ENCODE results near the gene CNNM2.

DNA sequence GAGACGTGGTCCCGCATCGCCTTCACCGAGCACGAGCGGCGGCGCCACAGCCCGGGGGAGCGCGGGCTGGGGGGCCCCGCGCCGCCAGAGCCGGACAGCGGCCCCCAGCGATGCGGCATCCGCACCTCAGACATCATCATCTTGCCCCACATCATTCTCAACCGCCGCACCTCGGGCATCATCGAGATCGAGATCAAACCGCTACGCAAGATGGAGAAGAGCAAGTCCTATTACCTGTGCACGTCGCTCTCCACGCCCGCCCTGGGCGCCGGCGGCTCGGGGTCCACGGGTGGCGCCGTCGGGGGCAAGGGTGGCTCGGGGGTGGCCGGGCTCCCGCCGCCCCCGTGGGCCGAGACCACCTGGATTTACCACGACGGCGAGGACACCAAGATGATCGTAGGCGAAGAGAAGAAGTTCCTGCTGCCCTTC is 737 bp downstream of the CNNM2 start:
- TF ChIP-seq, protein P1, sequence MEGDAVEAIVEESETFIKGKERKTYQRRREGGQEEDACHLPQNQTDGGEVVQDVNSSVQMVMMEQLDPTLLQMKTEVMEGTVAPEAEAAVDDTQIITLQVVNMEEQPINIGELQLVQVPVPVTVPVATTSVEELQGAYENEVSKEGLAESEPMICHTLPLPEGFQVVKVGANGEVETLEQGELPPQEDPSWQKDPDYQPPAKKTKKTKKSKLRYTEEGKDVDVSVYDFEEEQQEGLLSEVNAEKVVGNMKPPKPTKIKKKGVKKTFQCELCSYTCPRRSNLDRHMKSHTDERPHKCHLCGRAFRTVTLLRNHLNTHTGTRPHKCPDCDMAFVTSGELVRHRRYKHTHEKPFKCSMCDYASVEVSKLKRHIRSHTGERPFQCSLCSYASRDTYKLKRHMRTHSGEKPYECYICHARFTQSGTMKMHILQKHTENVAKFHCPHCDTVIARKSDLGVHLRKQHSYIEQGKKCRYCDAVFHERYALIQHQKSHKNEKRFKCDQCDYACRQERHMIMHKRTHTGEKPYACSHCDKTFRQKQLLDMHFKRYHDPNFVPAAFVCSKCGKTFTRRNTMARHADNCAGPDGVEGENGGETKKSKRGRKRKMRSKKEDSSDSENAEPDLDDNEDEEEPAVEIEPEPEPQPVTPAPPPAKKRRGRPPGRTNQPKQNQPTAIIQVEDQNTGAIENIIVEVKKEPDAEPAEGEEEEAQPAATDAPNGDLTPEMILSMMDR (IDR thresholded peaks at IDR 0.05), result no peak
- TF ChIP-seq POLR2A (IDR thresholded peaks at IDR 0.05), result no peak
- no peak for TF ChIP-seq POLR2AphosphoS5 (IDR thresholded peaks at IDR 0.05)
